GM20431 (cell line): ENCODE data around the gene COQ8A.
"Not testable (repeated sequence)": the region's sequence is repeated elsewhere in the genome, so short reads cannot be mapped to it uniquely, and the experiment has no call there.

Experiments
- in situ Hi-C: fragments of 300-500 bp; cut with MseI, MboI; formaldehyde crosslinking; loops from one replicate; pipeline ENCODE4 v1.15.0; 2020; ENCODE audit warnings: low sequenced_read_pairs; ENCODE audit not compliant: unreplicated experiment

Gene COQ8A

DNA sequence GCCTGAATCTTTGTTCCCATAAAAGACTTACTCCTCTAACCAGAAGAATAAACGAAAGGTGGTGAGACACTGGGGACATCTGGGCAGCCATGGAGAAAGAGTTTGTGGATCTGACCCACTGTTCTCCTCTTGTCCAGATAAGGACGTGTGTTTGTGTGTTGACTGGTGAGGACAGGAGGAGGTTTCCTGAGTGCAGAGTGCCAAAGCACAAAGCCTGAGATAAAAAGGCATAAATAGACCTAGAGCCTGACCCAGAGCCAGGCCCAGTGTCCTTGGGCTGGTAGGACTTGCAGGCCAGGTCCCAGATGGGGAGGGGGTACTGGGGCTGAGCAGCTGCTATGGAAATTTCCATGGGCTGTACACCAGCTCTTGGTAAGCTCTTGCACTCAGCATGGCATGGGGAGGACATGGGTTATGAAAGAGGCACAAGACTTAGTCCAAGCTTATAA is 19.6 kb upstream of the COQ8A start:
- in situ Hi-C loops, result no loop called here

DNA sequence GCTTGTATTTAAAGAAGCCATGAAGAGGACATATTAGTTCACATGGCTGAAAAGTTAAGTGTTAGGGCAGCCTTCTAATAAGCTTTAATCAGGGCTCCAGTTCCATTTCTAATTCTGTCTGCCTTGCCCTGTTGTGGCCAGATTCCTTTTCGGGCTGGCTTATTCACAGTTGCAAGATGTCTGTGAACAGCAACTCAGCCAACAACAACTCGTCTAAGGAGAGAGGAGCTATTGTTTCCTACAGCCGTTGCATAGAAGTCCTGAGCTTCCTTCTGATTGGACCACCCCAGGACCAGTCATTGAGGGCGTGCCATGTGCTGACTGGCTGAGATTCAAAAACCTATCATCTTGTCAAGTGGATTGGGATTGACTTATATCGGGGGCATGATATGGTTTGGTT is 18.6 kb upstream of the COQ8A start:
- in situ Hi-C loops, result no loop called here

DNA sequence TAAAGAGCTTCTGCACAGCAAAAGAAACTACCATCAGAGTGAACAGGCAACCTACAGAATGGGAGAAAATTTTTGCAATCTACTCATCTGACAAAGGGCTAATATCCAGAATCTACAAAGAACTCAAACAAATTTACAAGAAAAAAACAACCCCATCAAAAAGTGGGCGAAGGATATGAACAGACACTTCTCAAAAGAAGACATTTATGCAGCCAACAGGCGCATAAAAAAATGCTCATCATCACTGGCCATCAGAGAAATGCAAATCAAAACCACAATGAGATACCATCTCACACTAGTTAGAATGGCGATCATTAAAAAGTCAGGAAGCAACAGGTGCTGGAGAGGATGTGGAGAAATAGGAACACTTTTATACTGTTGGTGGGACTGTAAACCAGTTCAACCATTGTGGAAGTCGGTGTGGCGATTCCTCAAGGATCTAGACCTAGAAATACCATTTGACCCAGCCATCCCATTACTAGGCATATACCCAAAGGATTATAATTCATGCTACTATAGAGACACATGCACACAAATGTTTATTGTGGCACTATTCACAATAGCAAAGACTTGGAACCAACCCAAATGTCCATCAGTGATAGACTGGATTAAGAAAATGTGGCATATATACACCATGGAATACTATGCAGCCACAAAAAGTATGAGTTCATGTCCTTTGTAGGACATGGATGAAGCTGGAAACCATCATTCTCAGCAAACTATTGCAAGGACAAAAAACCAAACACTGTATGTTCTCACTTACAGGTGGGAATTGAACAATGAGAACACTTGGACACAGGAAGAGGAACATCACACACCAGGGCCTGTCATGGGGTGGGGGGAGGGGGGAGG is 10.6 kb upstream of the COQ8A start:
- in situ Hi-C loops, result not testable (repeated sequence)

DNA sequence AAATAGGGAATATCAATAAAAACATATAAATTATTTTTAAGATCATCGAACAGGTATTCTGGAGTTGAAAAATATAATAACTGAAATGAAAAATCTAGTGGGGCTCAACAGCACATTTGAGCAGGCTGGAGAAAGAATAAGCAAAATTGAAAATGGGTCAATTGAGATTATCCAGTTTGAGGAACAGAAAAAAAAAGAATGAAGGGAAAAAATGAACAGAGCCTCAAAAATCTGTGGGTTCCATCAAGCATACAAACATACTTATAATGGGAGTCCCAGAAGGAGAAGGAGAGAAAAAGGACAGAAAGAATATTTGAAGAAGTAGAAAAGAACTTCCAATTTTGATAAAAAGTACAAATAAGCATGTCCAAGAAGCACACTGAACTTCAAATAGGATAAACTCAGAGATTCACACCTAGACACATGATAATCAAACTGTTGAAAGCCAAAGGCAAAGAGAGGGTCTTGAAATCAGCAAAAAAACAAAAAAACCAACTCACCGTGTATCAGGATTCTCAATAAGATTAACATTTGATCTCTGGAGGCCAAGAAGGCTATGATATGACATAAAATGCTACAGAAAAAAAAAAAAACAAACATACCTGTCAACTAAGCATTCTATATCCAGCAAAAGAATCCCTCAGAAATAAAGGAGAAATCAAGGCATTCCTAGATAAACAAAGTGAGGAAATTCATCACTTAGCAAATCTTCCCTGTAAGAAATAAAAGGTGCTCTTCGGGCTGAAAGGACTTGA is 5.4 kb upstream of the COQ8A start:
- in situ Hi-C loops, result no loop called here

GRCh38 chr1:226937940-226938725 is 2.0 kb upstream of the COQ8A start:
- in situ Hi-C loops, result no loop called here

DNA sequence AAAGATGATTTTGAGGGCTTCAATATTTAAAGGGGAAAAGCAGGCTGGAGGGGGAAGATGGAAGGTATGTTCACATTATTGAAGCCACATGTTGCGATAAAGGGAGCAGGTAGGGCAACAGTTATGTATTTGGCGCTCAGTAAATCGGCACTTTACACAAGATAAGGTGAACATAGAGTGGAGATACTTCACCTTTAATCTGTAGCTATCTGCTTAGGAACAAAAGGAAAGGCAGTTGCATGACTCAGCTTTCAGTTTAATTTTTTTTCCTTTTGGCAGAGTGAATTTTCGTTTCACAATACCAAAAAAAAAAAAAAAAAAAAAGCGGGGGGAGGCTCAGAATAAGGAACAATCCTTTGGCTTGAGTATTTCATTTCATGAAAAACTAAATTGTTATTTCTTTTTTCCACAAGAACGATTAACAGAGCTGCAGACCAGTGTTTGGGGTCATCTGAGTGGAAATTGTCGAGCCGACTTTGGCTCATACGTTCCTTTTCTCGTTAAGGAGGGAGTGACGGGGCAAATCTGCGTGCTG is 1.1 kb upstream of the COQ8A start:
- in situ Hi-C loops, result no loop called here

DNA sequence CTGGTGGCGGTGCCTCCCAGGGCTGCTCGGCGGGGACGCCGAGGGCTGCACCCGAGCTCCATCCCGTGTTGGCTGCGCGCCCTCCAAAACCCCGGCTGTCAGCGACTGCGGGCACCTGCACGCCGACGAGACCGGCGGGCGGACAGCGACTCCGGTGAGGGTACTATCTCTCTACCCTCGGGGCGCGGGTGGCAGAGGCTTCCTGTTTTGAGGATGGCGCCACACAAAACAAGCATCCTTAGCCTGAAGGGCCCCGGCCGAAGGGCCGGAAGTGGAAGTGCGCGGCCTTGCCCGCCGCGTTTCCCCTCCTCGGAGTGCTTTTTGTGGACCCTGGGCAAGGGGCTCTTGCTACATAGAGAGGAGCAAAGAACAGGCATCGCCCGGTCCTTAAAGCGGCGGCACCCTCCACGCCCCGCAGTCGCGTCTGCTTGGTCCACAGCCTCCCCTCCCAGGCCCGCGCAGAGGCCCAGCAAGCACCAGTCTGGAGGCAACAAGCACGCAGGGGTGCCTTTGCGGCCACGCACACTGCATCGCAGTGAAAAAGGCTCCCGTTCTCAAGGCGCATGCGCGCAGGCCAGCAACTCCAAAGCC is 561 bp upstream of the COQ8A start:
- in situ Hi-C loops, result no loop called here

GRCh38 chr1:226940806-226941067 is 643 bp downstream of the COQ8A start:
- in situ Hi-C loops, result no loop called here

DNA sequence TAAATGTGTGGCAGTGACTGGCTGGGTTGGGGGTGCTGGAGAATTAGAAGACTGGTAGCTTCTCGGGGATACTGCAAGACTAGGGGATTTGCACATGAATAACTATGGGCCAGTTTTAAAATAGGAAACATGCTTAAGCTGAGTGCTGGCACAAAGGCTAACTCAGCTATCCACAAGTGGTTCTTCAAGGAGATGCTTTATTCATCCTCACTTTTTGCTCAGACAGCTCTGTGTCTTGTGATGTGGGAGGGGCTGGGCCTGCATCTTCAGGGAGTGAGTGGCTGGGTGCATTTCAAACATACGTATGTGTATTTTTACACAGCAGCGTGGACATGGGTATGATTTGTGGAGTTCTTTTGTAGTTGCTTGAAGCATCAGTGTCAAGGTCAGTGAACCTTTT is 2.3 kb downstream of the COQ8A start:
- in situ Hi-C loops, result no loop called here

GRCh38 chr1:226943156-226943555 is 3.1 kb downstream of the COQ8A start:
- in situ Hi-C loops, result no loop called here

GRCh38 chr1:226943927-226944326 is 3.8 kb downstream of the COQ8A start:
- in situ Hi-C loops, result no loop called here

DNA sequence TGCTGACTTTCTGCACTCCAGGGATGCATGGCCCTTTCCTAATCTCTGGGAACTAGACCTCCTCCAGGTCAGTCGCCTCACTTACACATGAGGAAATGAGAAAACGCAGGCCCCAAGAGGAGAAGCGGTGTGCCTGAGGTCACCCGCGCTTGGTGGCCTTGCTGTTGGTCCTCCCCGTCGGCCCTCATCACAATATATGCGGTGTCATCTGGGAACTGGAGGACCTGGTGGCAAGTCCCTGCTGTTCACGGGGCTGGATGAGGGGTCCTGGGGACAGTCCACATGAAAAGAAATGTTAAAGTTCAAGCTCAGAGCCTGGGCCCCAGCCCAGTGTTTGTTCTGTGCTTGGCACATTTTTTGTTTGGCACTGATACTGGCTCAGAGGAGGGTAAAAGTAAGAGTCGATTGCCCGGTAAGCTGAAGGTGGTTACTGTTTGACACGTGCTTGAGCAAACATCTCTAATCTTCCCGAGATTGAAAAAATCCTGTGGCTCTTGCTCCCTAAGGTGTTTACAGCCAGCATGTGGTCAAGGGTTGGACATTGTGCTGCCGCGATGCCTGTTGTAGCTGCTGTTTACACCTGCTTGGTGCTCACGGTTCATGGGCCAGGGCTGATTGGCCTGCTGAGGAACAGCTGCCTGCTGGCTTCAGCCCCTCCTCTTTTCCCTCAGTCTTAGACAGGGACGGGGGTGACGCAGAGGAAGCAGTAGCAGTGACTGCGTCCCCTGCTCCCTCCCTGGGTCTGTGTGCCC is 5.2 kb downstream of the COQ8A start:
- in situ Hi-C loops, result no loop called here

- in situ Hi-C loops, result no loop called here
These were observed 5.8 kb downstream of the COQ8A start for GRCh38 chr1:226945858-226946245.

DNA sequence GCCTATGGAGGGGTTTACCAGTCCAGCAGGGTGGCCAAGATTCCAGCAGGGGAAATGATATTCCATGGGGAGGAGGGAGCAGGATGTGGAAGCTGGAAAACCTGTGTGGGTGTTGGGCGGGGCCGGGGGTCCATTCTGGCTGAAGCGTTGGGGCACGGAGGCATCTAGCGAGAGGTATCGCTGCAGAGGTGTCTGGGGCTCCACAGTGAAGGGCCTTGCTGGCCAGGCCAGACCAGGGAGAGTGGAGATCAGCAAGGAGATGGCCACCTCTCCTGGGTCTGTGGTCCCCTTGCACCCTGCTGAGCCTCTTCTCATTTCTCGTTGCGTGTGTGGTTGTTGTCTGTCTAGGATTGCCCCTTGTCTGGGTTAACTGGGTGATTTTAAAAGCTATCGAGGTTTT is 6.2 kb downstream of the COQ8A start:
- in situ Hi-C loops, result no loop called here

DNA sequence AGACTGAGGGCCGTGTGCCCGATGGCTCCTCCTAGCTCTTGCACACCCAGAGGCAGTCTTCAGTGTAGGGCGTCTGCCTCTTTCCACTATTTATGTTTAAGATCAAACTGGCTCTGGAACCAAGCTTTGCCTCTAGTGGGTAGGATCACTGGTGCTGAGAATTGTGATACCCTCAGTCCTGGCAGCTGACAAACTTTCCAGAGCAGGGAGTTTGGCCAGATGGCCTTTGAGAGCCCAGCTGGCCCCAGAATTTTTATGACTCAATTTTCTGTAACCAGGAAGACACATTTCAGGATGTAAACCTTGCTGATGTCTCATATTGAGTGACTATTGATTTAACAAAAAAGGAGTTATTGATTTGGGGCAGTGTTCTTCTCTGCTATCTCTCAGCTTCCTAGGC is 6.7 kb downstream of the COQ8A start:
- in situ Hi-C loops, result no loop called here

DNA sequence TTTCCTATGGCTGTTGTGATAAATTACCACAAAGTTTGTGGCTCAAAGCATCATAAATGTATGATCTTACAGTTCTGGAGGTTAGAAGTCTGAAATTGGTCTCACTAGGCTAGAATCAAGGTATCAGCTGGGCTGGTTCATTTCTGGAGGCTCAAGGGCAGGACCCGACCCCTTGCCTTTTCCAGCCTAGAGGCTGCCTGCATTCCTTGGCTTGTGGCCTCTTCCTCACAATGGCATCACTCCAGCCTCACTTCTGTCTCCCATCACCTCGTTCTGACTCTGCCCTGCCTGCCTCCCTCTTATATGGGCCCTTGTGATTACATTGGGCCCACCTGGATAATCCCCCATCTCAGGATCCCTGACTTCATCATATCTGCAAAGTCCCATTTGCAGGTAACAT is 8.0 kb downstream of the COQ8A start:
- in situ Hi-C loops, result no loop called here

DNA sequence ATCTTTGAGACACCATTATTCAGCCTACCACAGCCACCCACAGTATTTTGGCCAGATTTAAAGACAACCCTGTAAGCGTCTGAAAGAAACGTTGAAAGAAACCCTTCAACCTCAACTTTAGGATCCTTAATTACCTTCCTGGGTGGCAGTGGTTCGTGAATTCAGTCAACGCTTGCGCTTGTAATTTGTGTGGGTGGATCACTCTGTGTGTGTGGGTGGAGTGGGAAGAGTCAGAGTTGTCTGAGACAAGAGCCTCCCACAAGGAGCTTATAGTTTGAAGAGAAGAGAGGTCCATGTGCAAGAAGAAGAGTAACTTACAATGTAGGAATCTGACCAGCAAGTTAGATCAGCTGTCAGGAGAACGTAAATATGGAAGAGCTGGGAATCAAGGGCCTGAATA is 8.4 kb downstream of the COQ8A start:
- in situ Hi-C loops, result no loop called here

DNA sequence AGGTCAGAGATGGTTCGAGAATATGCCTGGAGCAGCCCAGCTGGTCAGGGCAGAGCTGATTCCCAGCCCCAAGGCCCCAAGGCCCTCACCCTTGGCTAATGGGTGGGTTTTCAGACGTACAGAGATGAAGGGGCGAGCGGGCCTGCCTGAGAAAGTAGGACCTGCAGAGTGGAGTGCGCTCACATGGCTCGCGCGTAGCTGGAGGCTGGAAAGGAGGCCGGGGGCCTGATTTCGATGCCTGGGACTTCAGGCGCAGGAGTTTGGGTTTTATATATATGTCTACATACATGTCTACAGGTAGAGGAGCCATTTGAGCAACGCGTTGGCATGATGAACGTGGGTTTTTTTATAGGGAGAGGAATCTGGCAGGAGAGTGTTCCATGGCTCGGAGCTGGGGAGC is 8.9 kb downstream of the COQ8A start:
- in situ Hi-C loops, result no loop called here

- in situ Hi-C loops, result no loop called here
These were observed 9.3 kb downstream of the COQ8A start for GRCh38 chr1:226949401-226949800.

- in situ Hi-C loops, result no loop called here
These were observed 10.2 kb downstream of the COQ8A start for GRCh38 chr1:226950316-226950715.
